ENCODE measurements around the gene COL1A1.

GRCh38 chr17:50194934-50195865, 6.2 kb downstream of the COL1A1 start:
- TF ChIP-seq TSHZ2 (CRISPR knock-in tag; IDR thresholded peaks at IDR 0.05) (no peak), POU6F1 (CRISPR knock-in tag; IDR thresholded peaks at IDR 0.05; ENCODE audit: borderline replicate concordance, low read depth) (no peak), CREB5 (CRISPR knock-in tag; IDR thresholded peaks at IDR 0.05; ENCODE audit: low read depth) (no peak), OSR1 (CRISPR knock-in tag; IDR thresholded peaks at IDR 0.05) (no peak), RARB (CRISPR knock-in tag; IDR thresholded peaks at IDR 0.05) (no peak), PPARA (CRISPR knock-in tag; IDR thresholded peaks at IDR 0.05; ENCODE audit: borderline replicate concordance) (no peak), ARNTL (CRISPR knock-in tag; IDR thresholded peaks at IDR 0.05; ENCODE audit: borderline replicate concordance, low read depth) (no peak), ZNF70 (CRISPR knock-in tag; IDR thresholded peaks at IDR 0.05) (no peak), ZC3H10 (CRISPR knock-in tag; IDR thresholded peaks at IDR 0.05) (no peak), ISL1 (CRISPR knock-in tag; IDR thresholded peaks at IDR 0.05) (no peak), ZFP30 (CRISPR knock-in tag; IDR thresholded peaks at IDR 0.05) (no peak), ZFP3 (CRISPR knock-in tag; IDR thresholded peaks at IDR 0.05) (no peak)
- TF ChIP-seq, protein P1, sequence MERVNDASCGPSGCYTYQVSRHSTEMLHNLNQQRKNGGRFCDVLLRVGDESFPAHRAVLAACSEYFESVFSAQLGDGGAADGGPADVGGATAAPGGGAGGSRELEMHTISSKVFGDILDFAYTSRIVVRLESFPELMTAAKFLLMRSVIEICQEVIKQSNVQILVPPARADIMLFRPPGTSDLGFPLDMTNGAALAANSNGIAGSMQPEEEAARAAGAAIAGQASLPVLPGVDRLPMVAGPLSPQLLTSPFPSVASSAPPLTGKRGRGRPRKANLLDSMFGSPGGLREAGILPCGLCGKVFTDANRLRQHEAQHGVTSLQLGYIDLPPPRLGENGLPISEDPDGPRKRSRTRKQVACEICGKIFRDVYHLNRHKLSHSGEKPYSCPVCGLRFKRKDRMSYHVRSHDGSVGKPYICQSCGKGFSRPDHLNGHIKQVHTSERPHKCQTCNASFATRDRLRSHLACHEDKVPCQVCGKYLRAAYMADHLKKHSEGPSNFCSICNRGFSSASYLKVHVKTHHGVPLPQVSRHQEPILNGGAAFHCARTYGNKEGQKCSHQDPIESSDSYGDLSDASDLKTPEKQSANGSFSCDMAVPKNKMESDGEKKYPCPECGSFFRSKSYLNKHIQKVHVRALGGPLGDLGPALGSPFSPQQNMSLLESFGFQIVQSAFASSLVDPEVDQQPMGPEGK (CRISPR knock-in tag; IDR thresholded peaks at IDR 0.05; ENCODE audit: borderline replicate concordance), result no peak
- TF ChIP-seq, protein P2, sequence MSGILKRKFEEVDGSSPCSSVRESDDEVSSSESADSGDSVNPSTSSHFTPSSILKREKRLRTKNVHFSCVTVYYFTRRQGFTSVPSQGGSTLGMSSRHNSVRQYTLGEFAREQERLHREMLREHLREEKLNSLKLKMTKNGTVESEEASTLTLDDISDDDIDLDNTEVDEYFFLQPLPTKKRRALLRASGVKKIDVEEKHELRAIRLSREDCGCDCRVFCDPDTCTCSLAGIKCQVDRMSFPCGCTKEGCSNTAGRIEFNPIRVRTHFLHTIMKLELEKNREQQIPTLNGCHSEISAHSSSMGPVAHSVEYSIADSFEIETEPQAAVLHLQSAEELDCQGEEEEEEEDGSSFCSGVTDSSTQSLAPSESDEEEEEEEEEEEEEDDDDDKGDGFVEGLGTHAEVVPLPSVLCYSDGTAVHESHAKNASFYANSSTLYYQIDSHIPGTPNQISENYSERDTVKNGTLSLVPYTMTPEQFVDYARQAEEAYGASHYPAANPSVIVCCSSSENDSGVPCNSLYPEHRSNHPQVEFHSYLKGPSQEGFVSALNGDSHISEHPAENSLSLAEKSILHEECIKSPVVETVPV (CRISPR knock-in tag; IDR thresholded peaks at IDR 0.05), result no peak

Measured in SK-N-SH treated with all-trans-retinoic acid at 6 μM for 48 hours (cell line).